BJ (cell line): ENCODE results near the gene NAGS. TPM values are rescaled to one million over a fixed set of nuclear protein-coding genes. Genes with fewer than 3 reads are reported as not detected.

ENCODE experiments used
- CTCF ChIA-PET: fragments of 350-600 bp; formaldehyde crosslinking; extraction: SDS; loops from one replicate; lab custom pipeline; 2021; ENCODE audit warnings: antibody characterized with exemption, inconsistent platforms; lab: Yijun Ruan, JAX
- POLR2A ChIA-PET: fragments of 300-600 bp; sonication (Branson Sonifier 250); formaldehyde crosslinking; extraction: SDS; loops from one replicate; lab custom pipeline; 2021; ENCODE audit warnings: antibody characterized with exemption; lab: Charles Lee
- DNase-seq: peaks from one replicate; pipeline ENCODE4 v3.0.0-alpha.2; 2011; ENCODE audit warnings: low read depth
- H3K27me3 ChIP-seq: 2 replicates; pipeline ENCODE4 v1.6.0; 2011; ENCODE audit warnings: low read length; ENCODE audit not compliant: control insufficient read depth, insufficient read depth
- H3K36me3 ChIP-seq: 2 replicates; pipeline ENCODE4 v1.5.1; 2011; ENCODE audit warnings: low read length; ENCODE audit not compliant: control insufficient read depth, insufficient read depth
- H3K4me3 ChIP-seq: 2 replicates; pipeline ENCODE4 v1.5.1; 2011; ENCODE audit warnings: low read depth, mild to moderate bottlenecking, control low read depth, low read length
- CTCF ChIP-seq: IDR thresholded peaks from 2 replicates; pipeline ENCODE4 v1.5.1; 2011; ENCODE audit warnings: low read depth, mild to moderate bottlenecking, control low read depth, inconsistent platforms, low read length, moderate library complexity; ENCODE audit not compliant: insufficient read depth
- polyA plus RNA-seq: library from polyadenylated mRNA; depleted of rRNA; stranded (reverse); fragments of >200 nt; gene quantifications from 2 replicates; pipeline ENCODE4 v1.2.3, GENCODE V29; 2011; rRNA removed
- small RNA-seq: library from RNA; depleted of rRNA; stranded (forward); fragments of <200 nt; gene quantifications from one replicate; pipeline ENCODE3, GENCODE V24; 2012; ENCODE audit warnings: low replicate concordance, low read depth; ENCODE audit not compliant: insufficient read length

Gene NAGS
- polyA plus RNA-seq, 1 experiment = 1.6 TPM

- no peak overlapping the region for H3K4me3 ChIP-seq
- ChIA-PET POLR2A (no interaction called here), CTCF (interaction anchor here (1.0 to 2.1 kb wide), 4 partner anchors 9 to 121 kb away, joined by 3 to 7 read pairs (median 3); partner anchors contain the start of gene ASB16)
- peaks cover 9% of the 10 kb centered on the region for H3K36me3 ChIP-seq
- no peak for TF ChIP-seq CTCF
- no peaks in the 10 kb centered on the region for H3K27me3 ChIP-seq
- DNase-seq = no peak
These were observed 45.1 kb downstream of the NAGS start for GRCh38 chr17:44049294-44050060.

- Histone ChIP-seq H3K36me3 (peaks cover 9% of the 10 kb centered on the region), H3K4me3 (no peak overlapping the region), H3K27me3 (no peaks in the 10 kb centered on the region)
- CTCF ChIA-PET = interaction anchor here (1.1 to 1.6 kb wide), 2 partner anchors 12 to 143 kb away, joined by 3 to 9 read pairs; no protein-coding TSS in a partner anchor
- no peak for DNase-seq
- POLR2A ChIA-PET = no interaction called here
- no peak for TF ChIP-seq CTCF
These were observed 48.9 kb downstream of the NAGS start for GRCh38 chr17:44053125-44053872.

Small RNA genes within 50 kb of the gene (small RNA-seq; reads per million reads assigned to genes)
- gene RF00012 = not detected

Other genes starting within 250 kb of the NAGS start
- gene SOST, start 245.8 kb upstream of the NAGS start, polyA plus RNA-seq = not detected in 2 replicates
- gene DUSP3, start 225.6 kb upstream of the NAGS start, polyA plus RNA-seq = 27.6 and 27.9 TPM in 2 replicates
- not detected in 2 replicates for gene CFAP97D1, start 224.2 kb upstream of the NAGS start, polyA plus RNA-seq
- gene MPP3, start 171.5 kb upstream of the NAGS start, polyA plus RNA-seq = 4.6 and 7.9 TPM in 2 replicates
- not detected in 2 replicates for gene CD300LG, start 157.4 kb upstream of the NAGS start, polyA plus RNA-seq
- gene MPP2, start 97.1 kb upstream of the NAGS start, polyA plus RNA-seq = 3.1 and 5.3 TPM in 2 replicates
- not detected in 2 replicates for gene PPY, start 62.1 kb upstream of the NAGS start, polyA plus RNA-seq
- gene PYY, start 50.7 kb upstream of the NAGS start, polyA plus RNA-seq = not detected in 2 replicates
- 28.2 and 47.9 TPM in 2 replicates for gene TMEM101, start 10.3 kb downstream of the NAGS start, polyA plus RNA-seq
- gene LSM12, start 62.0 kb downstream of the NAGS start, polyA plus RNA-seq = 36.3 and 51.7 TPM in 2 replicates
- 115 and 151 TPM in 2 replicates for gene G6PC3, start 66.1 kb downstream of the NAGS start, polyA plus RNA-seq
- gene HDAC5, start 119.0 kb downstream of the NAGS start, polyA plus RNA-seq = 46.4 and 102 TPM in 2 replicates
- 2.1 and 3.4 TPM in 2 replicates for gene HROB, start 137.3 kb downstream of the NAGS start, polyA plus RNA-seq
- gene ASB16, start 166.1 kb downstream of the NAGS start, polyA plus RNA-seq = 0.04 TPM in 1 of 2 replicates, not detected in the other
- 43.8 and 64.0 TPM in 2 replicates for gene TMUB2, start 182.3 kb downstream of the NAGS start, polyA plus RNA-seq
- 47.0 and 53.9 TPM in 2 replicates for gene ATXN7L3, start 195.3 kb downstream of the NAGS start, polyA plus RNA-seq
- 19.8 and 21.1 TPM in 2 replicates for gene UBTF, start 215.1 kb downstream of the NAGS start, polyA plus RNA-seq